RPMI7951 (cell line): Measurements from ENCODE around the gene CFL1. TPM values are rescaled to one million over a fixed set of nuclear protein-coding genes. Genes with fewer than 3 reads are reported as not detected.

Experiments used
- DNase-seq: peaks from one replicate; pipeline ENCODE4 v3.0.0-alpha.2; 2012; ENCODE audit warnings: low read depth
- total RNA-seq: library from RNA; depleted of rRNA; stranded (reverse); fragments of >200 nt; shearing (Covaris generic); gene quantifications from 2 replicates; pipeline ENCODE4 v1.2.3, GENCODE V29; 2014

Gene CFL1
- total RNA-seq, 1 experiment from 2014 or later = 2,212 TPM

GRCh38 chr11:65870706-65871681 is 13.0 kb upstream of the CFL1 start:
- DNase-seq = no peak

- DNase-seq = no peak
Observed at GRCh38 chr11:65870307-65870658, 12.3 kb upstream of the CFL1 start.

- DNase-seq = no peak
Observed at GRCh38 chr11:65869643-65870306, 11.8 kb upstream of the CFL1 start.

- no peak for DNase-seq
Observed at GRCh38 chr11:65868907-65869306, 10.9 kb upstream of the CFL1 start.

GRCh38 chr11:65868076-65868667 is 10.2 kb upstream of the CFL1 start:
- DNase-seq = no peak

- DNase-seq = no peak
Observed at GRCh38 chr11:65867284-65868071, 9.5 kb upstream of the CFL1 start.

GRCh38 chr11:65866509-65867283 is 8.7 kb upstream of the CFL1 start:
- DNase-seq = no peak

- no peak for DNase-seq
Observed at GRCh38 chr11:65865550-65866172, 7.7 kb upstream of the CFL1 start.

GRCh38 chr11:65864706-65865471 is 6.9 kb upstream of the CFL1 start:
- no peak for DNase-seq

GRCh38 chr11:65863889-65864705 is 6.1 kb upstream of the CFL1 start:
- DNase-seq = no peak

GRCh38 chr11:65862941-65863888 is 5.2 kb upstream of the CFL1 start:
- DNase-seq = no peak

- no peak for DNase-seq
Observed at GRCh38 chr11:65862191-65862735, 4.3 kb upstream of the CFL1 start.

- no peak for DNase-seq
Observed at GRCh38 chr11:65861533-65862183, 3.7 kb upstream of the CFL1 start.

- DNase-seq = no peak
Observed at GRCh38 chr11:65861165-65861505, 3.2 kb upstream of the CFL1 start.

GRCh38 chr11:65860278-65861164 is 2.5 kb upstream of the CFL1 start, which contains the start of gene MUS81:
MUS81 (plus strand) TSS chr11:65860433; CDS start chr11:65860754, 321 bp downstream.
- DNase-seq = peak; percentile 98

GRCh38 chr11:65859812-65860277 is 1.9 kb upstream of the CFL1 start:
- no peak for DNase-seq
